Activated CD4-positive, alpha-beta T cell treated with anti-CD3 and anti-CD28 coated beads, Interleukin-2, amount 50 U/mL, for 48 hours (primary cell): ENCODE measurements around the gene DNM1L.
"Not testable (repeated sequence)": the region's sequence is repeated elsewhere in the genome, so short reads cannot be mapped to it uniquely, and the experiment has no call there.

Experiments used
- DNase-seq, 2 experiments: peaks; one replicate each; pipeline ENCODE4 v3.0.0-alpha.2; 2020

DNM1L gene

DNA sequence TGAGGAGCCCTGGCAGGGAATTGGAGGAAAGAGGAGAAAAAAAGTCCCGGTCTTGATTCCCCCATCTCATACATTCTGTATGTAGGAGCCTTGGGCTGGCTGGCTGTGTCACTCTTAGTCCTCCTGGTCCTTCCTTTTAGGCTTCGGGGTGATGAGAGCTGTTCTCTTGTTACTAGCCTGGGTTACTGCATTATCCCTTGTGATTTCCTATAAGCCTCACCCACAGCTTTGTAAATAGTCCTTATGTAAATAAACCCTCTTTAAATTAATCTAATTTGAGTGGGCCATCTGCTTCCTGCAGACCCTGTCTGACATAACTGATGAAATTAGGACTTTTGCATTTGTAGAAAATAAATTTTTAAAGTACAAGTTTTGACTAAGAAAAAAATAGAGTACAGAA, 19.2 kb downstream of the DNM1L start:
- no peak for DNase-seq

GRCh38 chr12:32699437-32699836, 20.3 kb downstream of the DNM1L start:
- not testable (repeated sequence) for DNase-seq

- DNase-seq = no peak
Measured at GRCh38 chr12:32702473-32702872, 23.4 kb downstream of the DNM1L start.

- no peak for DNase-seq
Measured at GRCh38 chr12:32702946-32703345, 23.8 kb downstream of the DNM1L start.

DNA sequence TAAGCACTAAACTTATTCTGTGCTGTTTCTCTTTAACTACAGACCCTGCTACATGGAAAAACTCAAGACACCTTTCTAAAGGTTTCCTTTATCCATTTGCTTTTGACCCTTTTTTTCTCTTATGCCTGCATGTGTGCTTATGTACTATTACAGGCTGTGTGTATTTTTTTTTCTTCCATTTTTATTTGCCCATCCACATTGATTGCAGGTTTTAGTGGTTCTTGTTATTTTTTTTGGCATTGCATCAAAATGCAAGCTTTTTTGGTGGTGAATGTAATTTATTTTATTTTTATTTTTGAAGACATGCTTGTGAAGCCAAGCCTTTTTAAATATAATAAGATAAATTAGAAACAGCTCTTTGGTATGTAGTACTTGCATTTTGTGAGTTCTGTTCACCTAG, 26.7 kb downstream of the DNM1L start:
- DNase-seq = no peak

GRCh38 chr12:32706335-32707024, 27.4 kb downstream of the DNM1L start:
- DNase-seq = no peak

DNA sequence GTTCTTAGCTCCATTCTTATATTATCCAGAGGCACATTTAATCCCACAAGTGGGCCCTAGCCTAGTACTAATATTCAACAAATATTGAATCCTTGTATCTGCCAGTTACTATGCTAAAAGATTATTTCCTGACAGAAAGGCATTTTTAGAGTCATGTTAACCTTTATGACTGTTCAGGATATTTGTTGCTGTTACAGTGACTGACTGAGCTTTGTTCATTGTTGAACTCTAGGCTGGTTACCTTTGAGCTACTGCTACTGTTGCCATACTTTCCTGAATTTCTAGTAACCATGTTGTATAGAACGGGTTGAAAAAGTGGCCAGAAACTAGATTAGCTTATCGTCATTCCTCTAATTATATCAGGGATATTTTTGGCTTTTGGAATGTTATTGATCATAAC, 29.8 kb downstream of the DNM1L start:
- no peak for DNase-seq

DNA sequence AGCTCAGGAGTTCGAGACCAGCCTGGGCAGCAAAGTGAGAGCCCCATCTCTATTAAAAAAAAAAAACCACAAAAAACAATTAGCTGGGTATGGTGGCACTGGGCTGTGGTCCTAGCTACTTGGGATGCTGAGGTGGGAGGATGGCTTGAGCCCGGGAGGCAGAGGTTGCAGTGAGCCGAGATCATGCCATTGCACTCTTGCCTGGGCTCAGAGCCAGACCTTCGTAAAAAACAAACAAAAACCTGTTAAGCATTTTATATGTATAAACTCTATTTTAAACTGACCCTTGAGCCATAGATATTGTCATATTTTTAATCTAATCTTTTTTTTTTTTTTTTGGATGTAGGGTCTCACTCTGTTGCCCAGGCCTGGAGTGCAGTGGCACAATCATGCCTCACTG, 35.7 kb downstream of the DNM1L start:
- no peak for DNase-seq

DNA sequence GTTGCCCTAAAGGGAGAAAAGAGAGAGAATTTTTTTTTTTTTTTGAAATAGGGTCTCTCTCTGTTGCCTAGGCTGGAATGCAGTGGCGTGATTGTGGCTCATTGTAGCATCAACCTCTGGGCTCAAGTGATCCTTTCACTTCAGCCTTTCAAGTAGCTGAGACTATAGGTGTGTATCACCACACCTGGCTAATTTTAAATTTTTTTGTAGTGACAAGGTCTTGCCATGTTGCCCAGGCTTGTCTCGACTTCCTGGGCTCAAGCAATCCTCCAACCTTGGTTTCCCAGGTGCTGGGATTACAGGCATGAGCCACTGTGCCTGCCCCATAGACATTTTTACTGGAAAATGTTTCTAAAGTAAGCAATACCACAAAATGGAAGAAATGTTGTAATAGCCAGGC, 39.8 kb downstream of the DNM1L start:
- no peak for DNase-seq

- DNase-seq = not testable (repeated sequence)
Measured at GRCh38 chr12:32725308-32725707, 46.2 kb downstream of the DNM1L start.

DNA sequence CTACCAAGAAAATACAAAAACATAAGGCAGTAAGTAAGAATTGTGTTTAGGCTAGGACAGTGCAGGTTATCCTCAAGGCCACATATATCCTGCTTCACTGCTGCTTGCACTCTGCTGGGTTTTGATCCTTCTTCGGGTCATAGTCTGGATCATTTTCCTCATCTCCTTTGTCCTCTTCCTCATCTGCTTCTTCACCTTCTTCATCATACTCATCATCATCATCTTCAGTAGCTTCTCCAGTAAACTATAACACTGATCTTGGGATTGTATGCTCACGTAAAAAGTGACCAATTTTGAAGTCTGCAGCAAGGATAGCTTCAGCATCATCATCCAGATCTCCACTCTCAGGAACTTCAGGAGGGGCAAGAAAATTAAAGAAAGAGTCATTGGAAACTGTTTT, 47.2 kb downstream of the DNM1L start:
- no peak for DNase-seq

DNA sequence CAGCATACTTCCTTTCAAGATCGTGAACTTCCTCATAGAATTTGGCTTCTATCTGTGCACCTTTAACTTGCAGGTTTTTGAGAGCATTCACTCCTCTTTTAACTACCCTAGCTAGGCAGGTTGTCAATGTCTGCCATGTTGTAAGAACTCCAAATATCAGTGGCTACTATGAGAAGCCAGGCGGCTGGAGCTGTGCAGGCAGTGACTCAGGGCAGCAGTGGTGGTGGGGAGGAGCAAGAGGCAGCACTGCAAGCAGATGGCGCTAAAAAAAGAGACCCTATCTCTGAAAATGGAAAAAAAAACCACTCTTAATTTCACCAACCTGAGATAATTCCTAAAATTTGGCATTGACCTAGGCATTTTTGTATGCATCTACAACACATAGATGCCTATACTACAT, 48.1 kb downstream of the DNM1L start:
- no peak for DNase-seq

DNA sequence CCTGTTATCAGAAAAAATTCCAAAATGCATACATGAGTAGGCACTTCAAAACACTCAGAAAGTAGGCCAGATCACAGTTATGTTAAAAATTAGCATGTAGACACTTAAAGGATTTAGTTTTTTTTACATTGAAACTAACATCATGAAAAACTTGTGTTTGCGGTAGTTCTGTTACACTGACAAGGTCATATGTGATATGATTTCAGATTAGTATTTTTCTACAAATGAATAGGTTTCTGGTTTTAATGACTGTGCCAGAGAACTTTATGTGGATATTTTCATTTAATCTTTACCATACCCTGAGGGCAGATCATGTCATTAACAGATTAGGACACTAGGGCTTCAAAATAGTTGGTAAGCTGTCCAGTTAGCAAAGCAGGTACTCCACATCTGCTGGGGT, 55.9 kb downstream of the DNM1L start:
- DNase-seq = no peak

DNA sequence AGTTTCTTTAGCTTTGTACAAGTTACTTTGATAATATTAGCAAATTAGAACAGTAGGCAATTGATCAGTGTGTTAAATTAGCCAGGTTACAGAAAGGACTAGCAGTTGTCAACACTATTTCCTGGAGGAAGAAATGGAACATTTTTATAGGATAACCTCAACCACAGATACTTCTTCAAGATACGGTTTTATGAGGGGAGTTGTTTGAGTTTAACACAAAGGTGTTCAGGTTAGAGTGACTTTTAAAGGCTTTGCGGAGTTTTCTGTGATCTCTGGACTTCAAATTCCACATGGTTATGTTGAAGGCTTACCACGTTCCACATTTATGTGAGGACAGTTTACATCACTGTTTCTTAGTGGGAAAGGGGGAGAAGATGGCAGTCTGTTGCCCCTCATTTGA, 57.3 kb downstream of the DNM1L start:
- no peak for DNase-seq

- DNase-seq = no peak
Measured at GRCh38 chr12:32737715-32738114, 58.6 kb downstream of the DNM1L start.

- DNase-seq = no peak
Measured at GRCh38 chr12:32739279-32739678, 60.2 kb downstream of the DNM1L start.

GRCh38 chr12:32742133-32742532, 63.0 kb downstream of the DNM1L start:
- DNase-seq = no peak

- DNase-seq = no peak
Measured at GRCh38 chr12:32743264-32743663, 64.2 kb downstream of the DNM1L start.

- no peak for DNase-seq
Measured at GRCh38 chr12:32753605-32754004, 74.5 kb downstream of the DNM1L start.

DNA sequence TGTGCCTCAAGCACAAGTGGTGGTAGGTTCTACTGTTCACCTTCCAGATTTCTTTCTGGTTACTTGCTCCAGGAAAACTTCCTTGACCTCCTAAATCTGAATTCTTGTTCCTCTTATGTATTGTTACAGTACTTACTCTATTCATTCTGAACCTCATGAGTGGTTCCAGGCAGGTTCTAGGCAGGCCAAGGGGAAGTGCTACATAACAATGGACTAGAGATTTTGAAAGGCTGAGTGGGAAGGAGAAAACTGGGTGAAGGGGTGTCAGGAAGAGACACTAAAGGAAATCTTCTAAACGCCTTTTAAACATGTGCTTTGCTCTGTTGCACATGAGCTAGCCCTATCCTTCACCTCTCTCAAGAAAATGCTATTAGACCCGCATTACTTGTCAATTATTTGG, 75.0 kb downstream of the DNM1L start:
- no peak for DNase-seq

GRCh38 chr12:32755051-32755653, 76.1 kb downstream of the DNM1L start:
- DNase-seq = peak; percentile 77 to 82

DNA sequence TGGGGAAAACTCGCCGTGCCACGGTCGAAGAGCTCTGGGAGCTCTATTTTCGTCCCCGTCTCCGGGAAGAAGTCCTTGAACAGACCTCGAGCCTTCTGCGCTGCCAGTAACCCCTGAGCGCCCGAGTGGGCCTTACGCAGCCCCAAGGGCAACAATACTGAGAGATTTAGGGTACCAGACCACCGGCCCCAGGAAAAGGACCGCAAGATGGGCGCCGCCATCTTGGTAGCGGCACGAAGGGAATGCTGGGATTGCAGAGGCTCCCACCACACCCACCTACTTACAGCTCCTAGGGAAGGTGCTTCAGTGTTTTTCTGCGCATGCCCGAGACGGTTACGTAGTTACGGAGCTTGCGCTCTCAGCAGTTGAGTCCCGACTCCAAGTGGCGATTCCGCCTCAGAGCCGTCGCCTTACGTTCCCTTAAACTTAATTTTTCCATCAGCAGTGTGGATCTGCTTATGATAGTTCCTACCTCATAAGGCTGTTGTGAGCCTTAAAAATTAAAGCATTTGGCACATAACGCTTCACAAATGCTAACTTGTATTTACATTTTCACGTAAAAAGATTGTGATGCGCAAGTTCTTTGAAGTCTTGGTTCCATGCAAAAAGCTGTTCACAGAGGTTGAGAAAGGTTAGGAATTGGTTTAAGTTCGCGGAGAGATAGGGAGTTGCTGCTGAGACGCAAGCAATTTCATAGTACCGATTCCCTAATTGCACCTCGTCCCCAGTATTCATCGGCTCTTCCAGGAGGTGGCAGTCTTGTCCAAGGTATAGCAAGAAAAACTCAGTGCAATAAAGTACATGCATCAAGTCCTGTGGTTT, 76.8 kb downstream of the DNM1L start, which contains the start of gene YARS2:
Gene YARS2 (minus strand): TSS at position 244 of the 822 bp plus-strand sequence. CDS start 23 bp downstream, at position 221.
- DNase-seq = peak; percentile 88 to 93

- DNase-seq = no peak
Measured at GRCh38 chr12:32756476-32757066, 77.5 kb downstream of the DNM1L start.

GRCh38 chr12:32757157-32757556, 78.1 kb downstream of the DNM1L start:
- no peak for DNase-seq
